ENCODE data around the gene DARS2.
"Not testable (repeated sequence)": the region's sequence is repeated elsewhere in the genome, so short reads cannot be mapped to it uniquely, and the experiment has no call there.

DNA sequence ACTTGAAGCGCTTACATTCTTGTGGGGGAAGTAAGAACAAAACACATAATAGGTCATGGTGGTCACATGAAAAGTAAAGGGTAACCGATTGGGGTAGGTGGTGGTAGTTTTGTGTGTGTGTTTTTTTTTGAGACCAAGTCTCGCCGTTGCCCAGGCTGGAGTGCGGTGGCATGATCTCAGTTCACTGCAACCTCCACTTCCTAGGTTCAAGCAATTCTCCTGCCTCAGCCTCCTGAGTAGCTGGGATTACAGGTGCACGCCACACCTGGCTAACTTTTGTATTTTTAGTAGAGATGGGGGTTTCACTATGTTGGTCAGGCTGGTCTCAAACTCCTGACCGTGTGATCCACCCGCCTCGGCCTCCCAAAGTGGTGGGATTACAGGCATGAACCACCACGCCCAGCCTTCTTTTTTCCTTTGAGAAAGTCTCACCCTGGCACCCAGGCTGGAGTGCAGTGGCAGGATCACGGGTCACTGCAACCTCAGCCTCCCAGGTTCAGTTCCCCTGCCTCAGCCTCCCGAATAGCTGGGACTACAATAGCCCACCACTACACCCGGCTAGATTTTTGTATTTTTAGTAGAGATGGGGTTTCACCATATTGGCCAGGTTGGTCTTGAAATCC, 37.8 kb downstream of the DARS2 start:
- TF ChIP-seq, protein P1, sequence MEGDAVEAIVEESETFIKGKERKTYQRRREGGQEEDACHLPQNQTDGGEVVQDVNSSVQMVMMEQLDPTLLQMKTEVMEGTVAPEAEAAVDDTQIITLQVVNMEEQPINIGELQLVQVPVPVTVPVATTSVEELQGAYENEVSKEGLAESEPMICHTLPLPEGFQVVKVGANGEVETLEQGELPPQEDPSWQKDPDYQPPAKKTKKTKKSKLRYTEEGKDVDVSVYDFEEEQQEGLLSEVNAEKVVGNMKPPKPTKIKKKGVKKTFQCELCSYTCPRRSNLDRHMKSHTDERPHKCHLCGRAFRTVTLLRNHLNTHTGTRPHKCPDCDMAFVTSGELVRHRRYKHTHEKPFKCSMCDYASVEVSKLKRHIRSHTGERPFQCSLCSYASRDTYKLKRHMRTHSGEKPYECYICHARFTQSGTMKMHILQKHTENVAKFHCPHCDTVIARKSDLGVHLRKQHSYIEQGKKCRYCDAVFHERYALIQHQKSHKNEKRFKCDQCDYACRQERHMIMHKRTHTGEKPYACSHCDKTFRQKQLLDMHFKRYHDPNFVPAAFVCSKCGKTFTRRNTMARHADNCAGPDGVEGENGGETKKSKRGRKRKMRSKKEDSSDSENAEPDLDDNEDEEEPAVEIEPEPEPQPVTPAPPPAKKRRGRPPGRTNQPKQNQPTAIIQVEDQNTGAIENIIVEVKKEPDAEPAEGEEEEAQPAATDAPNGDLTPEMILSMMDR (IDR thresholded peaks at IDR 0.05) = not testable (repeated sequence)
- TF ChIP-seq POLR2A (IDR thresholded peaks at IDR 0.05) = not testable (repeated sequence)
